Measurements from ENCODE around the gene HMG20A.

Gene HMG20A

DNA sequence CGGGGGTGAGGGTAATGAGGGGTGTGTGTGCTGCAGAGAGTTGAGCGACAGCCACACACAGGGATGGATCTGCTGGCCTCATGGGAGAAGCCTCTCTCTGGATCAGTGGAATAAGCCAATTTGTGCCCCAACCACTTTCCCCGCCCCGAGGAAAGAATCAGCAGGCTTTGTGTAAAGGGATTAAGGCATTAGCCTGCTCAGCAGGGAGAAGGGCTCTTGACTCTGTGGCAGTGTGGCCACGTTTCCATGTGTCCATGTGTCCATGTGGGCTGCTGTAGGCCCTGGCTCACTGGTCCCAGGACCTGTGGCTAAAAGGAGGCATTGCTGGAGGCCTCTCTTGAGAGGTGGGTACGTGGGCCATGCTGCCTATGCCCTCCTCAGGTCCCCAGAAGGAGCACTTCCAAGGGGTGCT is 104.7 kb downstream of the HMG20A start:
- no peak for DNase-seq

DNA sequence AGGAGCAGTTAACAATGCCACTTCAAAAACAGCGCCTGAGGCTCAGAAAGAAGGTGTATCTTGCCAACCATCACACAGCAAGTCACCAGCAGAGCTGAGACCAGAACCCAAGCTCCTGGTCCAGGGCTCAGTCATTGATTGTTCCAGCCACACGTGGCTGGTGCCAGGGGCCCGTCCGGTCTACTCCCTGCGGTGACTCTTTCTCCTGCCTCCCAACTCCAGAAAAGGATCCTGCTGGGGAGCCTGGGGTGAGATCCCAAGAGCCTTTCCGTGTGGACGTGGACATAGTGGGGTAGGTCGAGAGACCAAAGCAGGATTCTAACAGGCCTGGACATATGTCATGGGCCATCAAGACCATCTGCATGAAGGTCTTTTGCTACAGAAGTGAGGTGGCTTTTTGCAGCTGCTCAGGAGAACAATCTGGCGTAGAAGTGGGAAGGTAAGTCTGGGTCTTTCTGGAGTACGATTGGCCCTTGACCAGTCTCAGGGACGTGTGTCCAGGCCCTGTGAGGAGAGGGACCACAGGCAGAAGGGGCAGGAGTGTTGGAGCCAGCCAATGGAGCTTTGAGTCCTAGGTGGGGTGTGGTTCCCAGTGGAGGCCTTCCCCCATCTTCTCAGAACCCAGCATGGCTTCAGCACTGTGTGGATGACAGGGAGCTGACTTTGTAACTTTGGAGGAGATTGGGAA is 105.4 kb downstream of the HMG20A start:
- DNase-seq = no peak

DNA sequence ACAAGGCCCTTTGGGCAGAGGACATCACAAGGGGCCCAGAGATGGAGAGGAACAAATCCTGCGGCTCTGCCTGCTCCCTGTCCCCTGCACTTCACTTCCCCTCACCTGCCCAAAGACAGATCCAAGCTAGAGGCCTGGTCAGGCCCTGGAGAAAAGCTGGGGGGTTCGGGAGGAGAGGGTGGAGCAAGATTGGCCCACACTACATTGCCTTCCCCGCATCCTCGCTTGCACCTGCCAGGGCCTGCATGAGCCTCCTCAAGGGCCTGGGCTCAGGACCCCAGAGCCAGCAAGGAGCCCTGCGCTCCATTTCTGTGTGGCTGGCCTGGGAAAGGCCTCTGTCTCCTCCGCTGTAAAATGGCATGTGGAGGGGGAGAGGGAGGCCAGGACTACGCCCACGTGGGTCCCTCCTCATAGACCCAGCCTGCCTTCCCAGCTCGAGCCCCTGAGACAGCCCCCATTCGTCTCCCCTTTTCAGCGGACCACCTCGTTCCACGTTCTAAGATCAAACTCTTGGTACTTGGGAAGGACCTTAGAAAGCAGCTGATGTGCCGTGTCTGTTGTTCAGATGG is 106.0 kb downstream of the HMG20A start:
- no peak for DNase-seq

DNA sequence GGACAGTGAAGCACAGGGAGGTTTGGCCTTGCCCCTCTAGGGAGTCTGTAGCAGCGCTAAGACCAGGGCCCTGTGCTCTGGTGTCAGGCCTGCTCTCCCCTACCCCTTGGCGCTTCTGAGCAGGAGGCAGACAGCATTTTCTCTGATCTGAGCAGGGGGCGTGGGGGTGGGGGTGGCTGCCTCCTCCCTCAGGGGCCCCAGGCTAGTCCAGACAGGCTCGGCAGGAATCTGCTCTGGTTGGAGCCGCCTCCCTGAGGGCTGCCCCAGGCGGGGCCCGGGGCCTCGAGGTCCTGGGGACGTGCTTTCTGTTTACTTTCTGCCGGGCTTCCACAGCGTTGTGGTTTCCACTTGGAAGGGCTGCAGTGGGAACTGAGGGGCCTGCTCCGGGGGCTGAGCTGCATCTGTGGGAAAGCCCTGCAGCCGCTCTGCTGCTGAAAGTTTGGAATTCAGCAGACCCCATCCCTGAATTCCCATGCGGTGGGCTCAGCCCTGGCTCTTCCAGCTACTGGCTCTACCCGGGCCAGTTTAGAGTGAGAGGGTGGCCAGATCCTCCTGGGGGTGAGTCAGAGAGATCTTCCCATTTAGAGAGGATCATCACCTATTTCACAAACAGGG is 106.6 kb downstream of the HMG20A start:
- DNase-seq = no peak

DNA sequence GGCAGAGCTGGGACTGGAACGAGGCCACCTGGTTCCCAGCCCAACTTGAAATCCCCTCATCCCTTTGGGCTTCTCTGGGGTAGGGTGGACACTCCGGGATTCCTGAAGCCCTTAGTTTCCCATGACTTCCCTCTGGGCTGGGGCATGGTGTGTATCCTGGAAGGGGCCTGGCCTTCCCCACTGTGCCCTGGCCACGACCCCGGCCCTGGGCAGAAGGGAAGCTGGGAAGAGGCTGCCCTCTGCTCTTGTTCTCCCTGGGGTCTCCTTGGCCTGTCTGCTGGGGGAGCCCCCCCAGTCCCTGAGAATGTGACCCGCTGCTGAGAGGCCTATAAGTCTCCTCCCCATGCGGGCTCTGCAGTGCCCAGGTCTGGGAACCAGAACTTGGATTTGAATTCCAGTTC is 107.1 kb downstream of the HMG20A start:
- DNase-seq = no peak

DNA sequence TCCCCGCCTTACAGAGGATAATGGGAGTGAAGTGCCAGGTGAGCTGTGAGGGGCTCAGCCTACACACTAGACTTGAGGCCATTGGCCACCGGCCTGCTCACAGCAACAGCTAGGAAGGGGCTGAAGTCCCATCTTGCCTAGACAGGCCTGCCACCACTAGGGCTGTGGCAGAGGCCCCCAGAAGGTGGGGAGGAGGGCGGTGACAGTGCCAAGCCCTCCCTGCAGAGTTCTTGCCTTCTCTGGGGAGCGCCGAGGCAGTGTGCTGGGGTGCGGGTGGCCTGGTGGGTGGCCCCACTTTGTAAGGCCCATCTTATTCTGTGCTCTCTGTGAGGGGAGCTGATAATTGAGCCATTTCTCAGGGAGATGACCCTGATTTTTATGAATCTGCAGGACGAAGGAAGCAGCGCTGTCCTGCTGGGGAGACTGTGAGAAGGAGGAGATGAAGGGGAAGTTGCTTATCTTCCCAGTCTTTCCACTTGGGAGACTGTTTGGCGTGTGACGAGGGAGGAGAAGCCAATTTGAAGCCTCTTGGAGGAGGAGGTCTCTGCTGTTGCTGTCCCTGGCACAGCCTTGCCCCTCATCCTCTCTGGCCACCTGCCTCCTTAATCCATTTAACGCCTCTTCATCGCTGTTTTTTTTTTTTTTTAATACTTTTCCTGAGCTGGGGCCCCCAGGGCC is 107.7 kb downstream of the HMG20A start:
- no peak for DNase-seq

DNA sequence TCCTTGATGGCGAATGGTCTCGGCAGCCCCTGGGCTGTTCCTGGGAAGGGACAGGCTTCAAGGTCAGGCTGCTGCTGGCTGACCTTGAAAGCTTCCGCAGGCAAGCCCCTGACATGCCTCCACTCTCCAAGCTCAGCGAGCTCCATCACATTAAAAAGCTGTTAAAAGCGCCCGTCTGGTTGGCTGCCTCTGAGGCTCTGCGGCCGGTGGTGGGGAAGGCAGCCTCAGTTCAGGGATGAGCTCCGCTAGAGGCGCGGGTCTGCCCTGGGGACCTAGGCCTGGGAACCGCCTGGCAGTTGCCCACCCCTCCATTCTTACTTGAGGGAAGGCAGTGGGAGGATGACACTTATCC is 108.3 kb downstream of the HMG20A start:
- DNase-seq = no peak

DNA sequence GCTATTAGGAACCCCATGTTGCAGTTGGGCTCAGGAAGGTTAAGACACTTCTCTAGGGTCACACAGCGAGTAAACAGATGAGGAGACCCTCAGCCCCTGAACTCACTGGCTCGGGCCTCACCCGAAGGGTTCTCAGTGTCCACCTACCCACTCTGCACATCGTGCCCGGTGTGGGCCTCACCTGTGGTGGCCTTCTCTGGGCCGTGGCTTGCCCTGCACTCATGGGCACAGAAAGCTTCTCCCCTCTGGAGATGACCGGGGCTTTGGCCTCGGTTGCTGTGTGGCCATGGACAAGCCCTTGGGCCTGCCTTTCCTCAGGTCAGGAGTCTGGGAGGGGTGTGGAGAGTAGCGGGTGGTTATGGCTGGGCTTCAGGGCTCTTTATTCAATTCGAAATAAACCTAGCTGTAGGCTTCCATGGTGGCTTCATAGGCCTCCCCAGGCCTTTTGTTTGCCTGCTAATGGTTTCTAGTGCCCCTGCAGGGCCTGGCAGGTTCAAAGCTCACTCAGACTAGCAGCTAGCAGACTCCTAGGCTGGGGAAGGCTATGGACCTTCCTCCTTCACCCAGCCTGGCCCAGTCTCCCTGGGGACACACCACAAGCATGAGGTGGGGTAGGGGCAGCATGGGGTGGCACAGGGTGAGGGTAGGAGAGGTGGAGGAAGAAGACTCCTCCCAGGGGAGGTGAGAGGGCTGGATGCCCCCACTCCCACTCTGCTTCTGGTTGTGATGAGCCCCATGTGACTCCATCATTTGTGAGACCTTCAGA is 108.9 kb downstream of the HMG20A start:
- no peak for DNase-seq

DNA sequence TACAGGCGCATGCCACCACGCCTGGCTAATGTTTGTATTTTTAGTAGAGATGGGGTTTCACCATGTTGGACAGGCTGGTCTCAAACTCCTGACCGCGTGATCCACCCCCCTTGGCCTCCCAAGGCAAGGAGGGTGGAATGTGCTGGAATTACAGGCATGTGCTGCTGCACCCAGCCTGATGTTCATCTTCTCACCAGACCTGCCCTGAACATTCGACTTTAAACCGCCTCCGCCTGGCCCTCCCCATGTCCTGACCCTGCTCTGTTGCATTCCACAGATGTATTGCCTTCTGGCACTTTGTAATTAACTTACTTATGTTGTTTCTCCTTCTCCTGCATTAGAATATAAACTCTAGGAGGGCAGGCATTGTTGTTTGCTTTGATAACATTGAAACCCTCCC is 109.9 kb downstream of the HMG20A start:
- DNase-seq = no peak

DNA sequence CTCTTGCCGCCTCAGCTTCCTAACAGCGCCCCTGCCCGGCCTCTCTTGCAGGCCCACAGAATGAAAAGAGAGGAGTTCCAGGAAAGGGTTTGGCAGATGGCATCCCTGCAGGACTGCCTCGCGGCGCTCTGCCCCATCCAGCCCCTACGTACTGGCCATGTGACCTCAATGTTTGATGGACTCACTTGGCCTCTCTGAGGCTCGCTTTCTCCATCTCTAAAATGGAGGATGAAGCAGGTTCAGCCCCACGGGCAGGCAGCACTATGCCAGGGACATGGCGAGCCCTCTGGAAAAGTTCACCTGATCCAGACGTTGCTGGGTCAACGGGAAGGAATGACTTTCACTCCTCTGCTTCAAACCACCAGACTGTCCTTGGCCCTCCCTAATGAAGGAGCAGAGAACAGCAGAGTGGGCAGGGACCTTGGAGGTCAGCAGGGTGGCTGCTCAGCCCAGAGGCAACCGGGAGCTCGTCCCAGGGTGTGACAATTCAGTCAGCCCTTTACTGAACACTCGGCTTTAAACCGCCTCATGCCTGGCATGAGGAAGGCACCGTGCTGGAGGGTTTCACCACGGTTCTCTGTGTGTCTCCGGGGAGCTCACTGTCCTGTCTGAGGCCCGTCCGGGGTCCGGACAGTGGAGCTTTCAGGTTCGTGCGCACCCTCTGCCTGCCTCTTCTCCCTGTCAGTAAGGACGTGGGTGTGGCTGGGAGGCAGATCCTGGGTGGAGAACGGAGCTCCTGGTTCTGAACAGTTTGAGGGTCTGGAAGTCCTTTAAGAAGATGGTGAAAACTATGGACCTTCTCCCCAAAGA is 110.7 kb downstream of the HMG20A start:
- no peak for DNase-seq

DNA sequence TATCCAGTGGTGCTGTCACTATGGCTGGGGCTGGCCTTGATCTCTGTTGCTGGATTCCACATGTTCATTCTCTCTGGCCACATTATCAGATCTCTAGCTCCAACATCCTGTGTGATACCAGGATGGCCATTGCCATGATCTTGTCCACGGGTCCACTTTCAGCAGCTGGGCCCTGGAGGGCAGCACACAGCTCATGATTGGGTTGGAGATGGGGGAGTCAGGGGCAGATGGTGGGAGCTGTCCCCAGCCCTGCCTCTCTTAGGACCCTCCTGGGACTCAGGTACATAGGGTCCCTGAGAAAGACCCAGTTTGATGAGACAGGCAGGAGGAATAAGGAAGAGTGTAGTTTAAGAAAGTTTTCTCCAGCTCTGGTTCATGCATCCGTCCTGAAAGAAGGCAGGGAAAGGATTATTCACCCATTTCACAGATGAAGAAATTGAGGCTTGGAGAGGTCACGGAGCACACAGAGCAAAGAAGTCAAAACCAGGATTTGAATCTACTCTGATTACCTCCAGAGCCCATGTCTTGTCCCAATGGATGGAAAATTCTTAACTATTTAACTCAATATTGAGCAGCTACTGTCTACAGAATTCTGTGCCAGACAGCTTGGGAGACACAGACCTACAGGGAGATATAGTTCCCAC is 111.5 kb downstream of the HMG20A start:
- no peak for DNase-seq

DNA sequence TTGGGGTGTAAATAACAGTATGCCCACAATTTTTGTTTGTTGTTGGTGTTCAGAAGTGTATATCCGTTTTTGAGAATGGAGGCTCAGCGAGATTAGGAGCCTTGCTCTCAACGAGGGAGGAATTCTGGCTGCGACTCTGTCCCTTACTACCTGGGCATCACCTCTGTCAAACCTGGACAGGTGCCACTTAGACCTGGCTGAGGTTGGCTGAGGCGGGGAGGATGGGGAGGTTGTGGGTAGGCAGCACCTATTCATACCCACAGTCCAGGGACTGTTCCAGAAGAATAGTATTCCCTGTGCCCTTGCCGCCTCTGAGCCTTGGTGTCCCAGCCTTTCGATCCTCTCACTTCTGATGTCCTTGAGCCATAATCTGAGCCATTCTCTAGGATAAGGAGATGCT is 112.2 kb downstream of the HMG20A start:
- DNase-seq = no peak

DNA sequence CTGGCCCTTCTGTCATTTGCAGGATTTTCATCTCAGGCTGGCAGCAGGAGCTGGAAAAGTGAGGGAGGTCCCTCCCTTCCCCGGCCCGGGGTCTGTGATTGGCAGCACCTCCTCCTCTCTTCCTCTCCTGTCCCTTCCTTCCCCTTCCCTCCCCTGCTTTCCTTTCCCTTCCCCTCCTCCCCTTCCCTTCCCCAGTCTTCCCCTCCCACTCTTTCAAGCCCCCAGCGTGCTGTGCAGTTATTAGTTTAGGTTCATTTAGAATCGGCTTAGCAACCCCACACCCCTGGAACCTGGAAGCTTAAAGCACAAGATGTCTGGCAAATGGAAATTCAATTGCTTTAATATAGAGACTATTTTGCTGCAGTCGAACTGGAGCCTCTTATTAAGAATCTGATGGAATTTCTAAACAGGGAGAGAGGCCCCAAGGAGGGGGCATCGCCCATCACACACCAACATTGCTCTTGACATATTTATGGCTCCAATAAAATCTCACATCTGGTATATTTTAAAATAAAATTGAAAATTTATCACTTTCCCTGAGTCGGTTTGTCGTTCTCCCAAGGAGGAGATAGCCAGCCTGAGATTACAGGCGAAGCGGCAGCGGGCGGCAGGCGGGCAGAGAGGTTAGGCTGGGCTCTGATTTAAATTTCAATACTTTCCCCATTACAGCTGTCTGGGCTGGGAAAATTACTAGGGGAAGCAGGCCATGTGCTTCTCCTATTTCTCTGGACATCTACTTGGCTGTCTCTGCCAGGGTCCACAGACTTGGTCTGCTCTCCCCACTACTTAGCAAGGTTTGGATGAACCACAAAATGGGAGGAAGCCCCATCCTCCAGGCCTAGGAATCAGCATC is 113.1 kb downstream of the HMG20A start:
- DNase-seq = no peak

Measured in CD4-positive, alpha-beta T cell treated with Interferon gamma for 1 hour (primary cell).